GM19372 (cell line): ENCODE results near the gene CDH11.

Source experiments
- ATAC-seq: cut with Tn5 transposase; IDR thresholded peaks from one replicate; pipeline ENCODE4 v1.9.1; 2021; ENCODE audit warnings: mild to moderate bottlenecking, low read depth, moderate library complexity; ENCODE audit not compliant: unreplicated experiment

Gene CDH11

DNA sequence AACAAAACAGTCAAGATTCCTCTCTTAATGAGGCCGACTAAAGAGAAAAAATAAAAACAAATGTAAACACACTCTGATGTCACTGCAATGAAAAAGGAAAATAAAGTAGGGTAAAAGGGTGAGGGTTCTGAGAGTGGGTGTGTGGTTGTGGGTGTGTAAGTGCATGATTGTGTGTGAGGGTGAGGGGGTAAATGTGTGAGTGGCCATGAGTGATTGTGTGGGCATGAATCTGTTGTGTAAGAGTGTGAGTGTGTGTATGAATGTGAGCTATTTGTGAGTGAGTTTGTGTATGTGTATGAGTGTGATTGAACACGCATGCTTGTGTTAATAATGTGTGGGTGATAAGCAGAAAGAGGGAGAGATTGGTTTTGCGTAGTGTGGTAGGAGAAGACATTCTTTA lies 132.8 kb downstream of the CDH11 start:
- ATAC-seq, result no peak

DNA sequence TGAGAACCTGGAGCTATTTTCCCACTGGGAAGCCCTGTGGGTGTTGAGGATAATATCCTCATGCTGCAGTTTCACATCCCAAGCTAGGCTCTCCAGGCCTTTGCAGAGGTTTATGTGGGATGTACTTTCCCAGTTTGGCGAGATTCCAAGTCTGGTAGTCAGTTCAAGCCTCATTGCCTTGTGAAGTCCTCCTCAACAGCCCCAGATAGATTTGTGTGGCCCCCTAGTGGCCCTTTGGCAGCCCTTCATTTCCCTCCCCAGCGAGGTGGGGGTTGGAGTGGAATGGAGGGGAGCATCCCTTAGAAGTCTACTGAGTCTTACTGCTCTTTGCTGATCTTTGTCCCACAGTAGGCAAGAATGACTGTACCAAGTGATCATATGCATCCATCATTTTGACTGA lies 137.9 kb downstream of the CDH11 start:
- ATAC-seq, result no peak

DNA sequence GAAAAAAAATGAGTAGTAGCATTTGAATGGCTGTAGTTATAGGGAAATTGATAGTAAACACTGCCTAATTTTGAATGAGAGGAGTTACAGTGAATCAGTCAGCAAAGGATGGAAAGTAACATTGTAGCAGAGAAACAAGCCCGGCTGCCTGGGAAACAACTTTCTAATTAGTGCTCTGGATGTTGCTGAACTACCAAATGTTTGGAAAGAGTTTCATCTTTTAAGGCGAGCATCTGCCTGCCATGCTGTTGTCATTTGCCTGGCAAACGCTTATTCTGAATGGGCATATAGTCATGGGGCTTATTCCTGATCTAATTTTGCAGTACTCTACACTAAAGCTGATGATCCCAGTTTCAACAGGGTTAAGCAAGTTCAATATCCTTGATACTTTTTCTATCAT lies 138.6 kb downstream of the CDH11 start:
- no peak for ATAC-seq

DNA sequence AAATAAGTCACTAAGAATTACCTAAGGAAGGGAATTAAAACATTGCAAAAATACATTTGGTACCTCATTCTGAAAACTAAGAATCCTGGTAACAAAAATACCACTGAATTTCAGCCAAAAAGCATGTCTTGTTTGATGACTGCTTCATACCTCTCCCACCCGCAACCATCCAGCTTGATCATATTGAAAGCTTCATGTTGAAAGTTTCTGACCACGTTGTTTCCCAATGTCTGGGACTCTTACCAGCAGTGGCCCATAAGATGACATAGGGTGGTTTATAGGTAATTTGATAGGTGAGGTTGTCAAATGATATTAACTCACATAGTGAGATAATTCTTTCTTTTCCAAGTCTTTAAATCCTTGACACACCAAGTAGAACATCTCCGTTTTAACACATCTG lies 139.3 kb downstream of the CDH11 start:
- ATAC-seq, result no peak

DNA sequence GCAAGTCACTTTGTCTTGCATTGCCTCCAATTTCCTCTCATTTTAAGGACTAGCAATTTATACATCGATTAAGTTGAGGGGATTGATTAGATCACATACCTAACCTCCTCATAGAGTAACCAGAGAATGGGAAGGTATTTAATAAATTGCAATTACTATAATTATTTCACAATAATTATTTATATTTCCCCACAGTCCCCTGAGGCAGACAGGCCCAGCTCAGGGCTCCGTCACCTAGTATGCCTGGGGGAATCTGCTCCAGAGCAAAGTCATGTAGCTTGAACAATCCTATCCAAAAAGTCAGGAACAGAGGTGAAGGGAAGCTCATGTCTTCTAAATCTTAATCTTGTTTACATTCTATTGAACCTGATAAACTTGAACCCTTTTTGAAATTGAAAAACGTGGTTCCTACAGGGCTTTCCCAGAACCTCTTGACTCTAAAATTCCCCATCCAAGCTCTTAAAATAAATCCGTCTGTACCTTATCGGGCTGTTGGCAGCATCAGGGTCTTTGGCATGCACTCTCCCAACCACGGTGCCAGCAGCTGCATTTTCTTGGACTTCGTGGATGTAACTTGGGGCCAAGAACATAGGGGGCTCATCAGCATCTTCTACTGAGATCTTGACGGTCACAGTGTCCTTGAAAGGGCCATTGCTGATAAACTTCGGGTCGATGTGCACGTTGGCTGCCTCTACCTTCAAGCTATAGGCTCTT lies 140.1 kb downstream of the CDH11 start:
- no peak for ATAC-seq

DNA sequence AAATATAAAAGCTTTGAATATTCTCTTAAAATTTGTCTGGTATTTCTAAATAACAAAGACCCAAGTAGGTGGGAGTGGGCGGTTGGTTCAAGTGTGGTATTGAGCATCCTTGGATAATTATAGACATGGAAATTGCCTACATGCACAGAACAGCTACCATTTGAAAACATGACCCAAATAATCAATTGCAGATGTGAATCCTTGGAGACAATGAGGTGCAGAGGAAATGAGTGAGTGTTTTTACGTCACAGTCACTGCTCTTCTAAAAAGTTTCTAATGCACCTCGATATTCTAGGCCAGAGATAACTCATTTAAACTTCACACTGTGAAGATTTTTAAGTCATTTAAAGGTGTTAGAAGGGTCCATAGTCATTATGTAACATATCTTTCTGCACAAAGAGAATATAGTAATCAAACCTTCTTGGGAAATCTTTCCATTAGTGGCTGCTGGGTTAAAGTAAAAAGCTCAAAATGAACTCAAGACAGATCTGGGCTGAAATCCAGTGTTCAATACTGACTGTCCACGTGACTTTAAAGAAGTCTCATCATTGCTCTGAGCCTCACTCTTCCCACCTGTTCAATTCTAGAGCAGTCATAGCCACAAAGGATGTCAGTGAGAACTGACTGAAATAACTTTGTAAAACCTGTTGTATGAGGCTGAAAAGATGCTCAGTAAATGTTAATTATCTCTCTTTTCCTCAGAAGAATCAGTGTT lies 144.5 kb downstream of the CDH11 start:
- no peak for ATAC-seq

DNA sequence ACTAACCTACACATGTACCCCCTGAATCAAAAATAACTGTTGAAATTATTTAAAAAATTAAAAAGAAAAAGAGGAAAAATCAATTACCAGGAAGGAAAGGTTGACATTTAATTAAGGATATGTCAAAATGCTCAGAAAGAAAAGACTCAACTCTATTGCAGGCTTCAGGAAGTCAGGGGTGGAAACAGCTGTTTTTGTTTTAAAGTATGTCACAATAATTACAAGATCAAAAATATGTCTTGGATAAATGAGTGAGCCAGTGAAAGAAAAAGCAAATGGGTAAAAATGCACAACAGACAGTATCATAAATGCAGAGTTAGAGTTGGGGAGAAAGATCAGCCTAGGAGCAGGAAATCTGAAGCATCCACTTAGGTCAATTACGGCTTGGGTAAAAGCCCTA lies 146.0 kb downstream of the CDH11 start:
- ATAC-seq, result no peak

DNA sequence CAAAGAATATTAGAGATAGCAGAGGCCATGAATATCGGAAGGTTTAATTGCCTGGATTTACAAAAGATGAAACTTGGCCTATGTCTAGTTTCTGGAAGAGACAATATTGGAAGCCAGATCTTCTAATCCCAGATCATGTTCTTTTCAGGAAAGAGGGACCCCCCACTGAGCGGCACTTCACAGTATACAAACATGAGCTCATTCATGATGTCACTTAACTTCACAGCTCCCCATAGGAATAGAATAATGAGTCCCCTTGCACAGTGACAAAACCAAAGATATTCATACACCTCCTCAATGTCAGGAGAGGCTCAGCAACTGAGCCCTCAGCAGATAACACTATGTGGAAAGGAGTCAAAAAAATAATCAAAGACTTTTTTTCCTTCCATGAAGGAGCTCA lies 147.5 kb downstream of the CDH11 start:
- ATAC-seq, result no peak

DNA sequence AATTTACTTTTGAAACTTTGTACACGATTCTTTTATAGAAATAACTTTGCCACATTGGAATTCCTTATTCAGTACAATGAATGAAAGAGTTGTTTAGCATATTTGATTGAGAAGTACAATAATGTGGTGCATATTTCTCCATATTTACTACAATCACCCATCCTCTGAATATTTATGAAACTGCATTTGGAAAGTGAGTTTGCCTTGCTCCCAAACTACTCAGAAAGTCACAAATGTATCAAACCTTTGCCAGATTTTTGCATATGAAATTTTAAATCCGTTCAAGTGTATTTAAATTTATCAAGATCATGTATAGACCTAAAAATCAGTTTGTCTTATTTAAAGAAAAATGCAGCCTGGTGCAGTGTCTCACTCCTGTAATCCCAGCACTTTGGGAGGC lies 148.7 kb downstream of the CDH11 start:
- no peak for ATAC-seq

DNA sequence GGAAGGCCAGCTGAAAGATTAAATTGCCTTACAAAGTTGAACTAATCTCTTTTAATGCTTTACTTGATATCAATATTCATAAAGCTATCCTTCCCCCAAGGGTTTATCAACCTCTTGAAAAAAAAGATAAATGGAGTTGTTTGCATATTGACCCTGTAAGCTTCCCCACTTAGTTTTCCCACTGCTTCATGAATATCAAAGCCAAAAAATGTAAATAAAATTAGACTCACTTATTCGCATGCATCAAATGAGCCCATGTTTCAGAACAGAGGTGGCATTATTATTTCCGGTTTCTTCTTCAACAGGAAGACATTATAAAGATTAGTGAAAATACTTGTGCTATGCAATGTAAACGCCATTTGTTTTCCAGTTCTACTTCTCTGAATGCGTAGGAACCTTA lies 150.7 kb downstream of the CDH11 start:
- ATAC-seq, result no peak

DNA sequence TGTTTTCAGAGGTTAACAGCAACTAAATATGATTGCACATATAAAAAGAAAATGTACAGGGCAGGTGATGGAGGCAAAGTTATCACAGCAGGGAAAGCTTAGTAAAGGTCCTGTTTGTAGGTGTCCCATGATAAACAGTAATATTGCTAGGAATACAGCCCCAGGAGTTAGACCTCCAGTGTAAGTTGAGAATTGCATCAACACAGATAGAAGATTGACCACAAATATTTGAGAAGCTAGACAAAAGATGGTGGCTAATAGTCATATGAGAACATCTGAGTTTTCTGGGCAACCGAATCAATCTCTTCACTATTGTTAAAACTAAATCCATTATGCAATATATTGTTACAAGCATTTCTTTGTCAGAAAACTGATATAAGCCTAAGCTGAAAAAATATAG lies 152.6 kb downstream of the CDH11 start:
- ATAC-seq, result no peak

DNA sequence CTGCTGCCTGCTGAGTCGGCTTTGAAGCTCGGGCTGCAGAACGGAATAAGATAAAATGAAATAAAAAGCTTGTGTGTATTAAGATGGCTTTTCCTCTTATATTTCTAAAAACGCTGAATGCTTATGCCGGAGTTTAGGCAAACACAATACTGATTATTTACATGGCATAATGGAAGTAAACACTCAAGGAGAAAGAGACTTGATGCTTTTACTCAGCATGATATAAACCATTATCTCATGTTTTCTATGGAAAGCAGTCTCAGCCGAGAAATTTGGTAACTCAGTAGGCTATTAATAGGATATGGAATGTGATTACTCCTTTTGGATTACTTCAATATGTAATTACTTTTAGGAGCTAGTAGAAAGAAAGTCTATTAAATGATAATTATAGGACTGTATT lies 153.3 kb downstream of the CDH11 start:
- no peak for ATAC-seq

DNA sequence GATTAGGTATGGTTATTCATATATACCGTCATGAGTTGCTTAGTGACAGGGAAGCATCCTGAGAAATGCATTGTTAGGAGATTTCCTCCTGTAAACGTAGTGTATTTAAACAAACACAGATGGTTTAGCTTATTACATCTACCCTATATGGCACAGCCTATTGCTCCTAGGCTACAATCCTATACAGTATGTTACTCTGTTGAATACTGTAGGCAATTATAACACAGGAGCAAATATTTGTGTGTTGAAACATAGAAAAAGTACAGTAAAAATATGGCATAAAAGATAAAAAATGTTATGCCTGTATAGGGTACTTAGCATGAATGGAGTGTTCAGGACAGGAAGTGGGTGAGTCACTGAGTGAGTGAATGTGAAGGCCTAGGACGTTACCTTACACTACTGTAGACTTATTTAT lies 157.7 kb downstream of the CDH11 start:
- no peak for ATAC-seq

DNA sequence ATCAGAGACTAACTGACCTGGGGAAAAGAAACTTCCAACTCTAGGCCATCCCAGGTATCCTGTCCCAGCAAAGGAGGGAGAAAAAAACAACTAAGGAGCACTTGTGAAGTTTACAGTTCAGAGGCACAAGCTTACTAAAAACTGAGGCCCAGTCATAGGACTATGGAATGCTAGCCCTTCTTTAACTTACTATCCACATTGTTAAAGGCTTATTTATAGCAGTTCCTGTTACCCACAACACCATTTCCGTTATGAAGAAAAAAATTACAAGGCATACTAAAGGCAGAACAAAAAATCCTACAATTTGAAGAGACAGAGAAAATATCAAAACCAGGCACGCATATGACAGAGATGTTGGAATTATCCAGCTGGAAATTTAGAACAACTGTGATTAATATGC lies 159.1 kb downstream of the CDH11 start:
- no peak for ATAC-seq

DNA sequence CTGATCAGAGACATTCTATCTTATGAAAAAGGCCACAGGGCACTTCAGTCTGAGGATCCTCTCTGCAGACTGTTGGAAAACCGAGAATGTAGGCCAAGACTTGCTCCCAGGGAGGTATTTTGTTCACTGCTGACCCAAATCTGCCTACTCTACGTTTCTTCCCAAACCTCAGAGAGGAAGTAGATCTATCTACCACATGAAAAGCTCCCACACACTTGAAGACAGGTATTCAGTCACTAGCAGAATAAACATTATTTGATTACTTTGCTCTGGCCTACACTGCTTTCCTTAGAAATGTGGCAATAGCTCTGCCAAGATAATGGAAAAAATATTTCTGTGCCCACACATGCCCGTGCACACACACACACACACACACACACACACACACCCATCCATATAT lies 164.6 kb downstream of the CDH11 start:
- ATAC-seq, result no peak

DNA sequence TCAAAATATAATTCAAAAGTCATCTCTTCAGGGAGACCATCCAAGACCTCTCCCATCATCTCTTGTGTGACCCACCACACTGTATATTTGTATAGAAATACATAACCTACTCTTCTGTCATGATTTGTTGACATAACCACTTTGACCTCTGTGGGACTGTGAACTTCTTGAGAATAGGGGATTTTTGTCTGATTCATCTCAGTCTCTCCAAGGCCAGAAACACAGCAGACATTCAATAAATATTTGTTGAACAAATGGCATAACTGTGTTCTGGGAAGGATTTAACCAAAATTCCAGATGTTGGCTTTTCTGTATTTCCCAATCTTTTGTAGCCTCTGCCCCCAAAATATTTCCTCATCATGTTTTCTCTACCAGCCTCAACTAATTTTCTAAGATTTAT lies 169.7 kb downstream of the CDH11 start:
- ATAC-seq, result no peak

DNA sequence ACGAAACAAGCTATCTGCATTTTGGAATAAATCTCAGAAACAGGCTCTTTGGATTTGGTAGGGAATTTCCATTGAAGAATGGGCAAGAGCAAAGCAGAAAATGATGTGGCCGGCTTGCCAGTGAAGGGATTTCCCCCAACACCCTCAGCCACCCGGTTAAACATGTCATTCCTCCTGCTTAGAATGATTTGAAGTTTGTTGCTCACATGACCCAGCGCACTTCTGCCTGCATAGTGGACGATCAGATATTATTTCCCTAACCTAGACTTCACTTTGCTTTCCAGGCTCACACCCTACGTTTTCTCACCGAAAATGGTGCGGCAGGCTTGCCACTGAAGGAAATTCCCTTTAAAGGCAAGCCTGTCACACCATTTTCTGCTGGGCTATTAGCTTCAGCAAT lies 170.7 kb downstream of the CDH11 start:
- ATAC-seq, result no peak

DNA sequence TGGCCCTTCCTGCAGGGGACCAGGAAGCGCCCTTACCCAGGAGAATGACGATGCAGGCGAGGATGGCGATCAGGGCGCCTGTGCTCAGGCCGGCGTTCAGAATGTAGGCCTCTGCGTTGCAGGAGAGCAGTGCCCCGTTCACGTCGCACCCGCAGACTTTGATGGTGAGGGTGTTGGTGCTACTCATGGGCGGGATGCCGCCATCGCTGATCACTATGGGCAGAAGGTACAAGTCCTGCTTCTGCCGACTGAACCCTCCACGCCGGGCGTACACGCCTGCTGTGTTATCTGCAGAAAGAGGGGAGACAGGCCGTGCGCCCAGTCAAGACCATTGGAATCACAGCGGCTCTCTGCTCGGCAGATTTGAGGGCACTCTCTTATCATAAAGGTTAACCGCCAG lies 171.1 kb downstream of the CDH11 start:
- no peak for ATAC-seq

DNA sequence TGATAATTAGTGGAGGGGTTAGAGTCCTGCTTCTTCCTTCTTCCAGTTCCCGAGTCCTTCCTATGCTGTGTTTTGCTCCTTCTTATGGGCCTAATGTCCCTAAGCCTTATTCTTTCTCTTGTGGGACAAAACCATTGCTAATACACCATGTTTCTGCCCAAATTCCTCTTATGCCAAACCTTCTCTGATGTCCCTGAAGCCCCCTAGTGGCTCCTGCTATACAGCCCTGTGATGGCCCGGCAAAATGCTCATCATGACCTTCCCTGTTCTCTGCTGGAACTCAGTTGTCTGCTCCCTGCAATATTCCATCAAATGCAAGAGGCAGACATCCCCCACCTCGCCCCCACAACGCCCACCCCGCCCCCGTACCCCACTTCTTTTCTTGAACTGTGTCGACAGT lies 171.6 kb downstream of the CDH11 start:
- ATAC-seq, result no peak

DNA sequence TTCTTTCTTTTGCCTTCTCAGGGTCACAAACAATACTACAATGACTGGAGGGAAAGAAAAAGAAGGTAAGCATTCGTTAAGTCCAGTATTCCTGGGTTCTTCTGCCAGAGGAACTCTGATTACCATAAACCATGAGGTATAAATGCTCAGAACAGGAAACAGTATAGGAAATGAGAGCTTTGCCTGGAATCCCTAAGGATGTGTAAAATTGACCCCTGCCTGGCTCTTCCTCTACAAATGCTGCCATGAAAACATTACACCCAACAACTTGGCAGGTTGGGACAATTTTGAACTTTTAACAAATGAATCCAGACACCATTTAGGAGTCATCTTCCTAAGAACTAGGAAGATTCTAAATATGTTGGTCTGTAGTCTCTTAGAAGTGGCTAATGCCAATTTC lies 173.8 kb downstream of the CDH11 start:
- ATAC-seq, result no peak

DNA sequence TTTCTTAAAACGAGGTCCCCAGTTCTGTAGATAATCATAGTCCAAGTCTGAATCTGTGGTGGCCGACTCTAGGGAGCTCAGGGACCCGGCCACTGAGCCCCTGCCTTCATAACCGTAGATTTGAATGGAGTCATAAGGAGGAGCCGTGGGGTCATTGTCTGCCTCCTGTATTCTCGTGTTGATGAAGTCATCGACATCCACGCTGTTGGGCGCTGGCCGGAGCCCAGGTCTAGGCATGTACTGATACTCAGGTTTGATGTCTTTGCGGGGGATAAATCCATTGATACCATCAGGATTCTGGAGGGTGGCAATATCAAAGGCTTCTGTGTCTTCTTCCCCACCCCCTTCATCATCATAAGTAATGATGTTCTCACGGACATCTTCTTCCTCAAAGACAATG lies 174.2 kb downstream of the CDH11 start:
- no peak for ATAC-seq

DNA sequence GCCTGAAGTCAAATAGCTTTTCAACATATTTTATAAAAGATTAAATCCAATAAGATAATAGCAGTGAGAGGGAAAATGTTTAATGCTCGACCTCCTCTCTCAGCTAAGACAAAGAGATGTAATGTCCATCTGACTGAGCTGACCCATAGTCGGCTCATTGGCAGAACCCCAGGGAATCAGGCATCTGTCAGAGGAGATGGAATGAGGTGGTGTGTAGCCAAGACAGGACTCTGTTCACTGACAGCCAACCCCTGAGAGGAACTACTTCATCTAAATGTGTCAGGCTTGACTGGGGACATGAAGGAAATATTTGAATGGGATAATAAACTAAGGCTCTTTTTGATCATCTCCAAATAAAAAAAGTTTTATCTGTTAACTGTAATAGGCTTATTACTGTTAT lies 188.0 kb downstream of the CDH11 start:
- no peak for ATAC-seq
